Loucy (cell line): Measurements from ENCODE around the gene CD34.

Source experiments
- H2AFZ ChIP-seq: fragments of 200-600 bp; sonication (generic); 2 replicates; pipeline ENCODE4 v1.6.0; 2016; ENCODE audit warnings: antibody characterized with exemption, mild to moderate bottlenecking, low read length, moderate library complexity
- H3F3A ChIP-seq: fragments of 200-600 bp; 2 replicates; pipeline ENCODE4 v1.6.0; 2016; ENCODE audit warnings: antibody characterized with exemption, low read depth, mild to moderate bottlenecking
- H3K27me3 ChIP-seq: fragments of 200-600 bp; sonication (generic); 2 replicates; pipeline ENCODE4 v1.6.1; 2014; ENCODE audit warnings: low read length, mild to moderate bottlenecking; ENCODE audit not compliant: insufficient read depth, poor library complexity, severe bottlenecking
- H3K36me3 ChIP-seq: fragments of 200-600 bp; sonication (generic); 2 replicates; pipeline ENCODE4 v1.6.1; 2016; ENCODE audit warnings: low read length; ENCODE audit not compliant: insufficient read depth
- H3K4me1 ChIP-seq: fragments of 200-600 bp; sonication (generic); 2 replicates; pipeline ENCODE4 v1.5.1; 2014; ENCODE audit warnings: low read length, mild to moderate bottlenecking; ENCODE audit not compliant: insufficient read depth, poor library complexity, severe bottlenecking
- H3K4me2 ChIP-seq: fragments of 200-600 bp; sonication (generic); 2 replicates; pipeline ENCODE4 v1.6.0; 2014; ENCODE audit warnings: antibody characterized with exemption, low read length, low read depth, mild to moderate bottlenecking; ENCODE audit not compliant: poor library complexity, severe bottlenecking
- H3K4me3 ChIP-seq: fragments of 200-600 bp; sonication (generic); 2 replicates; pipeline ENCODE4 v1.5.1; 2014; ENCODE audit warnings: low read length, mild to moderate bottlenecking, mixed read lengths; ENCODE audit not compliant: poor library complexity, severe bottlenecking
- H3K79me2 ChIP-seq: fragments of 200-600 bp; sonication (generic); 2 replicates; pipeline ENCODE4 v1.6.1; 2014; ENCODE audit warnings: low read length; ENCODE audit not compliant: insufficient read depth
- H3K9ac ChIP-seq: fragments of 200-600 bp; sonication (generic); 2 replicates; pipeline ENCODE4 v1.6.0; 2014; ENCODE audit warnings: mild to moderate bottlenecking, low read depth, low read length, moderate library complexity; ENCODE audit not compliant: poor library complexity, severe bottlenecking
- H3K9me2 ChIP-seq: fragments of 200-600 bp; sonication (generic); replicated peaks from 2 replicates; pipeline ENCODE4 v1.6.1; 2016; ENCODE audit warnings: low read depth, low read length, mixed read lengths
- H3K9me3 ChIP-seq: fragments of 200-600 bp; sonication (generic); 2 replicates; pipeline ENCODE4 v1.6.1; 2014; ENCODE audit warnings: mild to moderate bottlenecking, antibody characterized with exemption, low read length, low read depth; ENCODE audit not compliant: insufficient read depth
- H4K20me1 ChIP-seq: fragments of 200-600 bp; sonication (generic); 2 replicates; pipeline ENCODE4 v1.6.0; 2014; ENCODE audit warnings: antibody characterized with exemption, low read length, mild to moderate bottlenecking; ENCODE audit not compliant: insufficient read depth, poor library complexity, severe bottlenecking
- EZH2phosphoT487 ChIP-seq: fragments of 200-600 bp; IDR thresholded peaks from 2 replicates; pipeline ENCODE4 v1.6.1; 2018; ENCODE audit warnings: antibody characterized with exemption, mild to moderate bottlenecking, moderate library complexity, borderline replicate concordance
- TF ChIP-seq, protein P1 (sequence below): fragments of 200-600 bp; sonication (generic); conservative IDR thresholded peaks from 2 replicates; pipeline ENCODE4 v1.5.1; 2014; ENCODE audit warnings: mild to moderate bottlenecking, antibody characterized with exemption, low read length

Gene CD34

DNA sequence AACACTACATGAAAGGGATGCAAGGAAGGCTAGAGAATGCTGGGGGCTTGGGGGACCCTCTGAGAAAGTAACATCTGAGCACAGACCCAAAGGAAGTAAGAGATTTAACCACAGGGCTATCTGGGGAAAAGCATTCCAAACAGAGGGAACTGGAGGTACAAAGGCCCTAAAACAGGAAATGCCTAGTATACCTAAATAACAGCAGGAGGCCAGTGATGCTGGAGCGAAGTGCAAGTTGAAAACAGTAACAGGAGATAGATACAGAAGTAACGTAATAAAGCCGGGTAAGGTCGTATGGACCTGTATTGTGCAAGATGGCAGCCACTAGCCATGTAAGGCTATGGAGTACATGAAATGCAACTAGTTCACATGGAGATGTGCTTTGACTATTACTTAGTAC is 52.1 kb downstream of the CD34 start:
- H3K9me2 ChIP-seq, result no peaks in the 10 kb centered on the region
- no peaks in the 10 kb centered on the region for H3K9me3 ChIP-seq
- peaks cover 90% of the 10 kb centered on the region for H3K4me1 ChIP-seq
- H3K4me3 ChIP-seq, result peak overlapping the region; percentile 50
- H3F3A ChIP-seq, result peaks cover 7% of the 10 kb centered on the region; the same call in 1 of the 2 replicates
- TF ChIP-seq EZH2phosphoT487, result no peak
- peak overlapping the region; percentile 99 for H3K4me2 ChIP-seq
- peaks cover 92% of the 10 kb centered on the region for H3K79me2 ChIP-seq
- H3K36me3 ChIP-seq, result peaks cover 25% of the 10 kb centered on the region; the same call in 1 of the 2 replicates
- no peak overlapping the region for H2AFZ ChIP-seq
- H3K27me3 ChIP-seq, result no peaks in the 10 kb centered on the region
- peak overlapping the region; percentile 52 for H3K9ac ChIP-seq
- peaks cover 53% of the 10 kb centered on the region for H4K20me1 ChIP-seq

DNA sequence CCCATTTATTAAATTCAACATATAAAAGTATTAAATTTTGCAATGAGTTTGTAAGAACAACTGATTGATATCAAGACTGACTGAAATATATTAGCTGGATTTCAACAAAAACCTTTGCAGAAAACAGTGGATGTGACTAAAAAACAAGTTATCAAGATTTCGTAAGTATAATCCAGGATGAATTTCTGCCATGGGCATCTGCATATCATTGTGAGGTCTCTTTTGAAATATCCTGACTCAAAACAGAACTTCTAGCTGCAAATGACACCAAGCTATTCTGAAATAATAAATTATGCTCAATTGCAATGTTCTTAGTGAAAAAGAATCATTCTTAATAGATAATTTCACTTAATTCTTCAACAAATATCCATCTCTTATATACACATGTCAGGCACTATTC is 52.6 kb downstream of the CD34 start:
- Histone ChIP-seq H3K4me2 (peak overlapping the region; percentile 99), H3K4me3 (peak overlapping the region; percentile 50), H3K9me2 (no peaks in the 10 kb centered on the region), H3K9ac (peak overlapping the region; percentile 52), H3K4me1 (peaks cover 90% of the 10 kb centered on the region), H3K36me3 (peaks cover 27% of the 10 kb centered on the region; the same call in 1 of the 2 replicates), H3K79me2 (peaks cover 92% of the 10 kb centered on the region), H3K27me3 (no peaks in the 10 kb centered on the region), H3K9me3 (no peaks in the 10 kb centered on the region), H3F3A (peaks cover 7% of the 10 kb centered on the region; the same call in 1 of the 2 replicates), H2AFZ (no peak overlapping the region), H4K20me1 (peaks cover 58% of the 10 kb centered on the region)
- TF ChIP-seq, protein P1, sequence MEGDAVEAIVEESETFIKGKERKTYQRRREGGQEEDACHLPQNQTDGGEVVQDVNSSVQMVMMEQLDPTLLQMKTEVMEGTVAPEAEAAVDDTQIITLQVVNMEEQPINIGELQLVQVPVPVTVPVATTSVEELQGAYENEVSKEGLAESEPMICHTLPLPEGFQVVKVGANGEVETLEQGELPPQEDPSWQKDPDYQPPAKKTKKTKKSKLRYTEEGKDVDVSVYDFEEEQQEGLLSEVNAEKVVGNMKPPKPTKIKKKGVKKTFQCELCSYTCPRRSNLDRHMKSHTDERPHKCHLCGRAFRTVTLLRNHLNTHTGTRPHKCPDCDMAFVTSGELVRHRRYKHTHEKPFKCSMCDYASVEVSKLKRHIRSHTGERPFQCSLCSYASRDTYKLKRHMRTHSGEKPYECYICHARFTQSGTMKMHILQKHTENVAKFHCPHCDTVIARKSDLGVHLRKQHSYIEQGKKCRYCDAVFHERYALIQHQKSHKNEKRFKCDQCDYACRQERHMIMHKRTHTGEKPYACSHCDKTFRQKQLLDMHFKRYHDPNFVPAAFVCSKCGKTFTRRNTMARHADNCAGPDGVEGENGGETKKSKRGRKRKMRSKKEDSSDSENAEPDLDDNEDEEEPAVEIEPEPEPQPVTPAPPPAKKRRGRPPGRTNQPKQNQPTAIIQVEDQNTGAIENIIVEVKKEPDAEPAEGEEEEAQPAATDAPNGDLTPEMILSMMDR, result no peak
- TF ChIP-seq EZH2phosphoT487, result no peak

- Histone ChIP-seq H3K9me3 (no peaks in the 10 kb centered on the region), H3K36me3 (peaks cover 35% of the 10 kb centered on the region; the same call in 1 of the 2 replicates), H3K9ac (no peak overlapping the region), H3K4me2 (peak overlapping the region; percentile 99), H3K9me2 (no peaks in the 10 kb centered on the region), H3K27me3 (no peaks in the 10 kb centered on the region), H3K4me3 (peak overlapping the region; percentile 50), H3K79me2 (peaks cover 92% of the 10 kb centered on the region), H3K4me1 (peaks cover 89% of the 10 kb centered on the region), H4K20me1 (peaks cover 67% of the 10 kb centered on the region), H3F3A (peaks cover 7% of the 10 kb centered on the region; the same call in 1 of the 2 replicates), H2AFZ (no peak overlapping the region)
- no peak for TF ChIP-seq EZH2phosphoT487
- TF ChIP-seq, protein P1, result no peak
These were observed 53.5 kb downstream of the CD34 start for GRCh38 chr1:207857447-207857846.
